ENCODE data around the gene STK32B.
"Not testable (repeated sequence)": the region's sequence is repeated elsewhere in the genome, so short reads cannot be mapped to it uniquely, and the experiment has no call there.

The STK32B gene

DNA sequence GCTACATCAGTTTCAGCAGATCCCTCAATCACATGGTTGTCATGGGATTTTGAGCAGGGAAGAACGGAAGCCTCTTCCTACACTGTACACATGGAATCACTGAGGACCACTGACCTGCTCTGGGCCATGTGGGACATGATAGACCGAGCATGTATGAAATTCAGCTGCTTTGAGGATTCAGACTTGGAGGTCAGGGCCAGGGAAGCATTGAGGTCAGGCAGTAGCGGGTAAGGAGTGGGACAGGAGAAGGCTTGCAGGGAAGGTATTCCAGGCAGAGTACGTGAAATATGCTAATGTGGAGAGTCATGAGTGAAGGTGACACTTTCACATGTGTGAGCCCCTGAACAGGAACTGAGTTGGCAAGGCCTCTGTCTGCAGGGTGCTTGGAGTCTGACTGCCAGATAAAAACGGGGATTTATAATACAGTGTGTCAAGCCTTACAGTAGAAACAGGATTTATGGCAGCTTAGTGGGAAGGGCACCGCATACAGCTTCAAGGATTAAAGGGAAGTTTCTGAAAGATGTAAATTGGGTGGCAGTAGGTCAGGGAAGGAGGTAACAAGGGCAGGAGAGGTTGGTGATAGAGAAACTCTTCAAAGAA, 111.7 kb downstream of the STK32B start:
- no peak for DNase-seq (ENCODE audit: low spot score)

DNA sequence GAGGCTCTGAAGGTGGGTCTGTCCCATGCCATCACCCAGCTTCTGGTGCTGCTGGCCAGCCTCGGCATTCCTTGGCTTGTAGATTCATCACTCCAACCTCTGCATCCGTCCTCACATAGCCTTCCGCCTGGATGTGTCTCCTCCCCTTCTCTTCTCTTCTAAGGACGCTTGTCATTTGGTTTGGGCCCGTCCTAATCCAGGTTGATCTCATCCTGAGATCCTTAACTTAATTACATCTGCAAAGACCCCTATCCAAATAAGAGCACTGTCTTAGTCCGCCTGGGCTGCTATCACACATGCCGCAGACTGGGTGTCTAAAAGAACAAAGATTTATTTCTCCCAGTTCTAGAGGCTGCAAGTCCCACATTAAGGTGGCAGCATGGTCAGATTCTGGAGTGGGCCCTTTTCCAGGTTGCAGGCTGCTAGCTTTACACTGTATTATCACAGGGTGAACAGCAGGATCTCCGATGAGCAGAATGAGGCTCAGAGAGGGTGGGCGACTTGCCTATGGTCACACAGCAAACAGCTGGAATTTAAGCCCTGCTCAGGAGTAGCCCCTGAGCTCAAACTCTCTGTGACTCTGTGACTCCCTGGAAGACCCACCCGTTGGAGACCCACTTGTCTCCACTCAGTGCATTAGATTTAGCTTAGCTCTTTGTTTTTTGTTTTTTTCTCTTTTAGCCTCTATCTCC, 113.1 kb downstream of the STK32B start:
- DNase-seq (ENCODE audit: low spot score): no peak

DNA sequence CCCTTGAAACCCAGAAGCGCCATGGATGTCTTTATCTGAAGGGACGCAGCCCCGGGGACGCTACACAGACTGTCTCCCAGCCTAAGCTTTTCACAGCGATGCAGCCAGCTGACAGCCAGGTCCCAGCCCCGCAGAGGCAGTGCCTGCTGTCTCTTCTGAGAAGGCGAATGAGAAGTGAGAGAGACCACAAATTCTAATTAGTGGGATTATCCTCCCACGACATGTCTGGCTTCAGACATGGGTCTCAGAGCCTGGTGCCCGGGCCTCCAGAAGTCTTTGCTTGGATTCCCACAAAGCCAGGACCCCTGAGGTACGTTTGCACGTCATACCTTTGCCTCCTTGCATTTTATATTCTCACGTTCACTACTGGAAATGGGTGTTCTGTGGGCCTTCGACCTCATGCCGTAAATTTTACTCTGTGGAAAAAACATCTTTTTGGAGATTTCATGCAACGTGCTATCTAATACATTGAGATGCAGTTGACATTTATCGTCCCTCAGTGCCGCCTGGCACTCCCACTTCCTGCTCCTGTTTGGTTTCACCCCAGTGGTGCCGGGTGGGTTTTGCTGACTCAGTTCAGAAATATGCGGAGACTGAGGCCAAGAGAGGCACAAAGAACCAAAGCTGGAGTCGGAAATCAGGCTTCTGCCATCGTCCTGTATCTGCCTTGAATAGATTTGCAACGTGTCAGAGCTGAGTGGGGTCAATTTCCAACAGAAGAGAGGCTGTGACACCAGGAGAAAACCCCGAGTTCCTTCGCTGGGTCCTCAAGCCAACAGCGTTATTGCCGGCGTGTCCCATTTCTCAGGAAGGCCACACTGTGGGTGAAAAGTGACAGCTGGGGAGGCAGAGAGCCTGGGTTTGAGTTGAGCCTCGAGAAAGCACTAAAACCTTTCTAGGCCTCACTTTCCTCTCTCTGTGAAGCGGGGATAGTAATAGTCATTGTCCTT, 114.4 kb downstream of the STK32B start:
- DNase-seq (ENCODE audit: low spot score): no peak

DNA sequence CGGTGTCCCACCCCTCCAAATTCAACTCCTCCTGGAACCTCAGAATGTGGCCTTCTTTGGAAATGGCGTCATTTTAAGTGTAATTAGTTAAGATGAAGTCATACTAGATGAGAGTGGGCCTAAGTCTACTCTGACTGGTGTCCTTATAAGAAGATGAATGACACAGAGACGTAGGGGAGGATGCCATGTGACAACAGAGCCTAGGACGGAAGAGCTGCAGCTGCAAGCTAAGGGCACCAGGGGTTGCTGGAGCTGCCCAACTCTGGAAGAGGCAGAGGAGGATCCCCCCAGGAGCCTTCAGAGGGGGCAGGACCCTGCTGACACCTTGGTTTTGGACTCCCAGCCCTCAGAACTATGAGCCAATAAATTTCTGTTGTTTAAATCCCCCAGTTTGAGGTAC, 115.1 kb downstream of the STK32B start:
- no peak for DNase-seq (ENCODE audit: low spot score)

DNA sequence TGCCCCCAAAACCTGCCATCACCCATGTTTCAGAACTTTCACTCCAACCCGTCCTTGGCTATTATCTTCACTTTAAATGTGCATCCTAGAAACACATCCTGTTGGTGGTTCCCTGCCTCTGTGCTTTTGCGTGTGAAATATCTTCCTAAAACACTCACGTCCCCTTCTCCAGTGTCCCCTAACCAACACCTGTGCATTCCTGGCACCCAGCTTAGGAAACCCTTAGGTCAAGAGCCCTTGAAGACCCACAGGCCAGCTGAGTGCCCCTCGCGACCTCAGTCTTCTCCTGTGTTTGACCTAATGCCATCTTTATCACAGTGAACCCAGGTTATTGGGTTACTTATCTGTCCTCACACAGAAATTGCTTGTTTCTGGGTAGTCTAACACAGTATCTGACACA, 117.6 kb downstream of the STK32B start:
- no peak for DNase-seq (ENCODE audit: low spot score)

DNA sequence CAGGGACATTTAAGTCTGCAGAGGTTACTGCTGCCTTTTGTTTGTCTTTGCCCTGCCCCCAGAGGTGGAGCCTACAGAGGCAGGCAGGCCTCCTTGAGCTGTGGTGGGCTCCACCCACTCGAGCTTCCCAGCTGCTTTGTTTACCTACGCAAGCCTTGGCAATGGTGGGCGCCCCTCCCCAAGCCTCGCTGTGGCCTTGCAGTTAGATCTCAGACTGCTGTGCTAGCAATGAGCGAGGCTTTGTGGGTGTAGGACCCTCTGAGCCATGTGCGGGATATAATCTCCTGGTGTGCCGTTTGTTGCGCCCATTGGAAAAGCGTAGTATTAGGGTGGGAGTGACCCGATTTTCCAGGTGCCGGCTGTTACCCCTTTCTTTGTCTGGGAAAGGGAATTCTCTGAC, 124.6 kb downstream of the STK32B start:
- DNase-seq (ENCODE audit: low spot score): not testable (repeated sequence)

DNA sequence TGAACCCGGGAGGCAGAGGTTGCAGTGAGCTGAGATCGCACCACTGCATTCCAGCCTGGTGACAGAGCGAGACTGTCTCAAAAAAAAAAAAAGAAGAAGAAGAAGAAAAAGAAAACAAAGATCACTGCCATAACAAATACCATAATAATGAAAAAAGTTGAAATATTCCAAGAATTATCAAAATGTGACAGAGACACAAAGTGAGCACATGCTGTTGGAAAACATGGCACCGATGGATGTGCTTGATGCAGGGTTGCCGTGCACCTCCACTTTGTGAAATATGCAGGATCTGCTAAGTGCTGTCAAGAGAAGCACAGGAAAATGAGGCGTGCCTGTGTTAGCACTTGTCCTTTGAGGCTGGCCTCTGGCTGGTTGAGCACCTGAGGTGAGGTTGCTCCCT, 133.3 kb downstream of the STK32B start:
- DNase-seq (ENCODE audit: low spot score): no peak

DNA sequence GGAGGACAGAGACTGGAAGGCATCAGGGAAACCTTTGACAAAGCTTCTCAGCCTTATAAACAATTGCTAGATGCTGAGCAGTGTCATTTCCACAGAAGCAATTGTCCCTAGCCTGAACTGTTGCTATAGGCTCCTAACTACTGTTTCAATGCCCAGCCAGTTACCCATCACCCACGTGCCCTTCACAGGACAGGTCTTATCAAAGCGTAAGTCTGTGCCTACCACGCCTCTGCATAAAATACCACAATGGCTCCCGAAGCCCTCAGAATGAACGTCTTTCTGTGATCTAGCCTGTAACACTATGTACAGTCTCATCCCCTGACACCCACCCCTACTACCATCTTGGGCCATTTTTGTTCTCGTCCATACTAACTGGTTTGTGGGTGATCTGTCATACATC, 134.3 kb downstream of the STK32B start:
- no peak for DNase-seq (ENCODE audit: low spot score)

DNA sequence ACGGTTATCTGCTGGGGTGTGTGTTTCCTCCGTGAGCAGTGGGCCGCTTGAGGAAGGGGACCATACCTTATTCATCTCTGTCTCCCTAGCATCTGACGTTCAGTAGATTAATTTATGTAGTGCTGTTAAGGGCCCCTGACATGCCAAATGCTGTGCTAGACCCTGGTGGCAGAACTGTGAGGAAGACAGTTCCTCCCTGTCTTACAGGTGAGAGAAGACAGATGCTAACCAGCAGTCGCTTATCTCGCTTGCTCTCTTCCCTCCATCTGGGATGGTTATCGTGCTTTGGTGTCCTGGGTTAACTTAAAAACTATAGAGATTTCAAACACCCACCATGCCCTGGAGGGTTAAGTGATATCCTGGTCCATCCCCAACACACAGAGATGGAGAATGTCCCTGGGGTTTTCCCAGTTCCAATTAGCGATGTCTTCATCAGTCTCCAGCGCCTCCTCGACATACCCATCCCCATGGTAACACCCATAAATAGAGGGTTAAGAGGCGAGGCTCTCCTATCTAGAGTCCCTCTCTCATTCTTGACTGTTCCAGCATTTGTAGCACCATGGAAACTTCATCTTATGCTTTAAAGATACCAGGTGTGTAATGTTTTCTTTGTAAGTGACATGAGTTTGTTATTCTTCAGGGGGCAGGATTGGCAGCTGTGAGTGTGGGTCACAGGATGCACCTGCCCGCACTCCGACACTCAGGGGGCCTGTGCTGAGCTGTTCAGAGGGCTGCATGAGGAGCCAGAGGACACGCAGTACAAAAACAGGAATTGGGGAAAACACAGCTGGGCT, 135.2 kb downstream of the STK32B start:
- no peak for DNase-seq (ENCODE audit: low spot score)

DNA sequence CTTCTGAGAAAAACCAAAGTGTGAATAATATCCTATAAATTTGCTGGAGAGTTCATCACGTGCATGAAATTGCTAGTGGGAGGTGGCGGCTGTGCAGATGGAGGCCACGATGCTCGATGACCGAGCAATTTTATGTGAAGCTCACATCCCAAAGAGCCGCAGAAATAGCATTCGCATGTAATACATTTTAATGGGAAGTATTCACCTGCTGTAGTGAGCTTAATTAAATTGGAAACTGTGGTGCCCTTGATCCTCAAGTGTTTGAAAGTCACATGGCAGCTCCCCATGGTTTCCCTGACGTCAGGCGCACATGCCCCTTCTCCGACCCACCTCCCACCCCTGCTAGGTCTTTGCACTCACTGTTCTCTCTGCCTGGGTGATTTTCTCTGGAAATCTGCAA, 136.8 kb downstream of the STK32B start:
- no peak for DNase-seq (ENCODE audit: low spot score)

DNA sequence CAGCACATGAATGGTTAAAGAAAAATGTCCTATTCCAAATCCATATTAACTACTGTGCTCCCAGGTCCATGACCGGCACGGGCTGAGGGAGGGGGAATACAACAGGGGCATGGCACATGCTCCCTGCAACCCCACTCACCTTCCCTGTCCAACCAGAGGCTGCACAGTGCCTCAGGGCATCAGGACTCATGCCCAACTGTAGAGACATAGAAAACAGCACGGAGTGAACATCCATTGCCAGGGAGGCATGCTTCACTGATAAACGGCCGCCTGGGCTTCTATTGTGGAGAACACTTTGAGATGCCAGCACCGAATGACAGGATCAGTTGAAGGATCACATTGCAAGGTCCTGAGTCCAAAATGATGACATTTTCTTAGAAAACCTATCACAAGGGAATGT, 140.6 kb downstream of the STK32B start:
- no peak for DNase-seq (ENCODE audit: low spot score)

DNA sequence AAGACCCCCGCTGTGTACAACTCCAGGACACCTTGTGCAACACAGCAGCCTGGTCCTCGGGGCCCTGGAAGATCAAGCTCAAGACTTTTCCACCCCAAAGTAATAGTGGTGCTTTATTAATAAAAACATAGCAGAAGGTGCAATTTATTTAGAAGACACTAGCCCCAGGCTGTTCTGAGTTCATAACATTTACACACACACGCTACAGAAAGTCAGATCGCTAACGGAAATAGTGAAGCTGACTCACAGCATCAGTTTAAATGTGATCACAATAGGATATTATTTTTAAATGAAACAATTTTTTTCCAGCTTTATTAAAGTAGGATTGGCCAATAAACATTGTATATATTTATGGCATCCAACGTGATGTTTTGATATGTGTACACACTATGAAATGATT, 141.0 kb downstream of the STK32B start:
- DNase-seq (ENCODE audit: low spot score): no peak

DNA sequence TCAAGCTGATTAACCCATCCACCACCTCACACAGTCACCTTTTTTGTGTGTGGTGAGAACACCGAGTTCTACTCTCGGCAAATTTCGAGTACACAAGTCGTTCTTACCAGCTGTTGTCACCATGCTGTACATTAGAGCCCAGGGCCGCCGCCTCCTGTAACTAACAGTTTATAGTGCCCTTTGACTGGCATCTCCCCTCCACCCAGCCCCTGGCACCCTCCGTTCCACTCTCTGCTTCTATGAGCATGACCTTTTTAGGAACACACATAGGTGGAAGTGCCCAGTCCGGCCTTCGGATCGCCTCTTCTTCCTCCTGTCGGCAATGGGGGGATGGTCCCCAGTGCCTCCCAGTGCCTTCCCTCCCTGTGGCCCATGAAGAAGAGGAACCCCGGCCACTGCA, 141.4 kb downstream of the STK32B start:
- no peak for DNase-seq (ENCODE audit: low spot score)

DNA sequence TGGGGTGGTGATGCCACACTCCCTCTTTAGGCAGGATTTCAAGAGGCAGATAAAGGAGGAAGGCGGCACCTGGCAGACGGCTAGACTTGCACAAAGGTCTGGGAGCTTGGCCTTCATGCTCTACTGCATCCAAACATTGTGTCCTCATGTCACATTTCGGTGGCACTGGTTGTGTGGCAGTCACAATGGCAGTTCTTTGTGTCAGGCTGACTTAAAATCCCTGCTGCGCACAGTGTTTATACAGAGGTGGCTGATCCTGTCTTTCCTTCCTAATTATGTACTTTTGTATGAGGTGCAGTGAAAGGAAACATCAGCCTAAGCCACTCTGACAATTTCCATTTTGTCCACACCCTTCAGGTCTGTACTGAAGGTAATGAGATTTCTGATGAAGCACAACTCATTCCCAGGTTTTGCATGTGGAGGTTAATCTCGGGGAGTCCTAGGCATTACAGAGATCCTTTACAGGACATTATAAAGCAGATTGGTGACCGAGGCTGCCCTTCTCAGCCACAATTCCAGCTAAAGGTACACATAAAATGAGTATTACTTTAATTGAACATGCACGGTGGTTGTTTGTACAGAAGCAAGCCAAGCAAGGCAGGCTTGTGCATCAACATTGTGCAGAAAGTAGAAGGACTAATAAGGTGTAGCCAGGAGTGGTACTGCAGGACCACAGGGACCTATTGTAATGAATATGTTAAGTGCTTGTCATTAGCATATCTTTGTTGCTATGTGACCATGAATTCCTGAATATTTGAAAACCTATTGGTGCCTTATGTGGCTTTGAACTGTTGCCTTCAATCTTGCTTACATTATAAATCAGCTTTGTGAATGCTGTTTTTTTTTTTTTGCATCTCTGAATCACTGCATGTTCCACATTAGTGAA, 147.6 kb downstream of the STK32B start:
- no peak for DNase-seq (ENCODE audit: low spot score)

DNA sequence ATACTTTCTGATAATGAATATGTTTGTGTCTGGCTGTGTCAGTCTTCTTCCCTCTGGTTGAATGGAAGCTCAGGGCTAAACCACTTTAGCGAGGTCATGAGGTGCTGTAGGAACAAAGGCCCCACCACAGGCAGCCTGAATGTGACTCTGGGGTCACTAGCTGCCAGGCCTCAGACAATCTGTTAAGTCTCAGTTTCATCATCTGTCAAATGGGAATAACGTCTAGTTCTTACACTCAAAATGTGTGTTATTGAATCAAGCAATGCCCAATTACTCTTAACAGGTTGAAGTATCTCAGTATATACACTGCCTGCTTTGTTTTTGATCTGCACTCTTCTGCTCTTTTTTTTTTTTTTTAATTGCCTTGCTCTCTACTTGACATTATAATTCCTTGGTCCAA, 148.6 kb downstream of the STK32B start:
- DNase-seq (ENCODE audit: low spot score): no peak

DNA sequence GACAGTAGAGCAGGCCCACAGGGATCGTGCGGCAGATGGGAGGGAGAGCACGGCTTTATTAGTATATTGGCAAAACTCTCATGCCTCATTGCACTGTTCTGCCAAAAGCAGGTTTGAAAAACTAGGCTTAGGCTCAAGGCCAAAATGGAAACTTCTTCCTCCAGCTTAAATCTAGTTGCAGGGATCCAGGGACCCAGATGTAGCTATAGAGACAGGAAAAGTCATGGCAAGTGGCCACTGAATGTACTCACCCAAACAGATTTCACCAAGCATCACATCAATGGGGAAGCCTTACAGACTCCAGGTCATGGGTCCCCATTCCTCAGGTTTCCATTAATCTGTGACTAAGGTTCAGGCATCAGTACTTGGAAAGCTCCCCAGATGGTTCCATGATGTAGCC, 149.2 kb downstream of the STK32B start:
- DNase-seq (ENCODE audit: low spot score): no peak

DNA sequence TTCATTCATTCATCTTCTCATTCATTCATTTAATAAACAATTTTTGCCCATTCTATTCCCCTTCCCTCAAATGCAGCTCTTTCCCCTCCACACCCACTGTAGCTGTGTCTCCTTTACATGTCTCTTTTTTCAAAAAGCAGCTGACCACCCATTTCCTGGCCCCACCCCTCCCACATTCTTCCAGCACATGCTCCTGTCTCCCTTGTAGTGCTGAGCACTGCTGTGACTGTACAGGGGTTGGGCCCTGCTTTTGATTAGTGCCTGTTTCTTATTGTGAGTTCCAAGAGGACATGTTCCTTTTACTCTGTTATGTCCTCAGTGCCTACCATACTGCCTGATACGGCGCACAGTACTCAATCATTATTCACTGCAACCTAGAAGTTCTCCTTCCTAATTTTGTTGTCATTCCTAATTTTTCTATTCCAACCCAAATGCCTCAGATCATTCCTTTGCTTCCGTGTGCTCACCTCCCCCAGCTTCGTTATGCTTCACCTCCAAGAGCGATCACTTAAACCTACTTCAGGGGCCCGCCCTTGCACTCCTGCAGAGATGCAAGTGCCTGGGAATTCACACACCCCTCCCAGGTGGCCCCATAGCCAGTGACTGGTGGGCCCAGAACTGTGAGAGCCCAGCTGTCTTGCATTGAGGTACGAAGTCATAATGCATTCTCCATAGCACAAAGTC, 152.2 kb downstream of the STK32B start:
- no peak for DNase-seq (ENCODE audit: low spot score)

DNA sequence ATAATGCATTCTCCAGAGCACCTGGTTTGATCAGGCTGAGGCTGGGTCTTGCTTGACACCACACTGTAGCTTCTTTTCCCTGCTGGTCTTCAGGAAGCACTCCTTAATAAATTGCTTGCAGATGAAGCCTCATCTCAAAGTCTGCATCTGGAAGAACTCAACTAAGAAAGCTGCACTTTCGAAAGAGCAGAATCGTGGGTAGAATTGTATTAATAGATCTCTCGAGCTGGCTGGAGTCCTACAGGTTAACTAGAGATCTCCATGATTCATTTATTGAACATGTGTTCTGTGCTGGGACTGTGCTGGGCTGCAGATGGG, 152.7 kb downstream of the STK32B start:
- no peak for DNase-seq (ENCODE audit: low spot score)

DNA sequence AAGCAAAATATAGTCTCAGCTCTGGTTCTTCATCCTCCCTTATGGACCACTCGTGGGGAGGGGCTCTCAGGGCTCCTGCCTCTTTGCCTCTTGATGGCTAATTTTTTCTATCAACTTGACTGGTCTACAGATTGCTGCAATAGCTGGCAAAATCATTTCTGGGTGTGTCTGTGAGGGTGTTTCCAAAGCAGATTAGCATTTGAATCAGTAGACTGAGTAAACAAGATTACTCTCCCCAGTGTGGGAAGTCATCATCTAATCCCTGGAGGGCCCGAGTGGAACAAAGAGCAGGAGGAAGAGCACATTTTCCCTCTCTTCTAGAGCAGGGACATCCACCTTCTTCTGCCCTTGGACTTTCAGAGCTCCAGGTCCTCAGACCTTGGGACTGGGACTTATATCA, 153.5 kb downstream of the STK32B start:
- no peak for DNase-seq (ENCODE audit: low spot score)

DNA sequence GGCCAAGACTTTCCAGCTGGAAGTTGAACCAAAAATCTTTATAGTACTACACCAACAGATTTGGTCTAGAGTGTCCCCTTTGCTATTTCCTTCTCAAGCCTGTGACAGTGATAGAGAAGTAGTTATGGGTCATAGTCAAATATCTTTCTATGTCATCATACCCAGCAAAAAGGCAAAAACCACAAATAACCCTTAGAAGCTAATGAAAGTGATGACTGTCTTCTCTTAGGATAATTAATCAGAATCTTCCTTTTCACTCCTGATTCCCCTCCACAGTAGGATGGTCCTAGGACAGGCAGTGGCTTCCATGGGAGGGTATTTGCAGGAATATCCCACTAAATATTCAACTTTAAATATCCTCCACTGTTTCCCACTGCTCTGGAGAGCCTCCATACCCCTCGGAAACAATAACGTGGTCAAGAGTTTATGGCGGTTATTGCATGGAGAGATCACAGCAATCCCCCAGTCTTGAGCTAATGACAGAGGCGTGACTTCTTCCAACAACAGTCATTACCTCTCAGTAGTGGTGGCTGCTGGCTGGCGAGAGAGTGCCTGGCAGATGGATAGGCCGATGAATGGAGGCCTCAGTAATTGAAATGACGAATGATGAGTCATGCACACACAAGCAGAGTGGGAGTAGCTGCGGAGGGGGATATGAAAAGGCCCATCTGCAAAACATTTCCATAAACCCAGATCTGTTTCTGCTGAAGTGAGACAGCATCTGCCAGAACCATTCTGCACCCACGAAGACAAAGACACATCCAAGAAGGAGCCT, 154.9 kb downstream of the STK32B start:
- DNase-seq (ENCODE audit: low spot score): no peak

Measured in CD4-positive, alpha-beta T cell treated with Interleukin-6 at 100 ng/mL for 8 hours (primary cell).